ENCODE results near the gene MTHFD2L.
"Not testable (repeated sequence)": the region's sequence is repeated elsewhere in the genome, so short reads cannot be mapped to it uniquely, and the experiment has no call there.

Gene MTHFD2L

GRCh38 chr4:74157561-74158465 lies at the start of gene MTHFD2L:
TSS of gene MTHFD2L (plus strand) at chr4:74158118. CDS start at chr4:74158139, 21 bp downstream.
- DNase-seq: peak; percentile 92

GRCh38 chr4:74108457-74109115 lies 49.3 kb upstream of the MTHFD2L start:
- DNase-seq: no peak

- no peak for DNase-seq
Observed at GRCh38 chr4:74109116-74109869, 48.6 kb upstream of the MTHFD2L start.

GRCh38 chr4:74109870-74110605 lies 47.9 kb upstream of the MTHFD2L start:
- no peak for DNase-seq

- DNase-seq: no peak
Observed at GRCh38 chr4:74110670-74111069, 47.2 kb upstream of the MTHFD2L start.

- DNase-seq: no peak
Observed at GRCh38 chr4:74111306-74111975, 46.5 kb upstream of the MTHFD2L start.

- DNase-seq: no peak
Observed at GRCh38 chr4:74111990-74112389, 45.9 kb upstream of the MTHFD2L start.

GRCh38 chr4:74112399-74113105 lies 45.4 kb upstream of the MTHFD2L start:
- no peak for DNase-seq

GRCh38 chr4:74114234-74114633 lies 43.7 kb upstream of the MTHFD2L start:
- DNase-seq: no peak

- DNase-seq: peak; percentile 73
Observed at GRCh38 chr4:74117024-74117534, 40.8 kb upstream of the MTHFD2L start.

- DNase-seq: no peak
Observed at GRCh38 chr4:74118600-74119338, 39.1 kb upstream of the MTHFD2L start.

- no peak for DNase-seq
Observed at GRCh38 chr4:74120086-74120485, 37.8 kb upstream of the MTHFD2L start.

- DNase-seq: no peak
Observed at GRCh38 chr4:74121643-74122579, 36.0 kb upstream of the MTHFD2L start.

GRCh38 chr4:74123065-74123728 lies 34.7 kb upstream of the MTHFD2L start:
- no peak for DNase-seq

GRCh38 chr4:74125029-74125428 lies 32.9 kb upstream of the MTHFD2L start:
- no peak for DNase-seq

GRCh38 chr4:74127745-74128144 lies 30.2 kb upstream of the MTHFD2L start:
- DNase-seq: no peak

GRCh38 chr4:74130843-74131242 lies 27.1 kb upstream of the MTHFD2L start:
- DNase-seq: not testable (repeated sequence)

GRCh38 chr4:74132188-74132587 lies 25.7 kb upstream of the MTHFD2L start:
- DNase-seq: not testable (repeated sequence)

GRCh38 chr4:74132944-74133343 lies 25.0 kb upstream of the MTHFD2L start:
- no peak for DNase-seq
